Gastrocnemius medialis (tissue), 4 donors: Measurements from ENCODE around the gene CDA.

Experiments
- CTCF ChIP-seq, 5 experiments: fragments of 450-650 bp in 3 of 5; fragments of 200-600 bp in 2 of 5; sonication (generic) in 2 of 5; IDR thresholded peaks in 4 of 5; conservative IDR thresholded peaks in 1 of 5; 1 replicate in 4 of 5; 2 replicates in 1 of 5; pipeline ENCODE4 v1.5.1; 2016 to 2019; ENCODE audit warnings: antibody characterized with exemption in 5 of 5, mild to moderate bottlenecking in 3 of 5, moderate library complexity in 3 of 5
- POLR2A ChIP-seq, 2 donors: fragments of 450-650 bp; IDR thresholded peaks; one replicate each; pipeline ENCODE4 v1.6.1; 2017; ENCODE audit warnings: antibody characterized with exemption in 2 of 2, mild to moderate bottlenecking in 2 of 2, moderate library complexity in 2 of 2

- TF ChIP-seq CTCF (IDR thresholded peaks at IDR 0.05 in 4 of 5, conservative IDR thresholded peaks at IDR 0.05 in 1 of 5) (no peak), POLR2A (IDR thresholded peaks at IDR 0.05) (no peak)
Measured at GRCh38 chr1:20654104-20654690, 65.3 kb downstream of the CDA start.
